Measurements from ENCODE around the gene BSG.

BSG gene

GRCh38 chr19:540867-541637, 31.3 kb upstream of the BSG start:
- no peak for DNase-seq (ENCODE audit: low read depth)

- DNase-seq (ENCODE audit: low read depth) = no peak
These were observed 30.7 kb upstream of the BSG start for GRCh38 chr19:541699-542098.

- DNase-seq (ENCODE audit: low read depth) = no peak
These were observed 30.1 kb upstream of the BSG start for GRCh38 chr19:542173-542866.

GRCh38 chr19:543910-544608, 28.3 kb upstream of the BSG start, which contains the start of gene GZMM:
Gene GZMM (plus strand): TSS chr19:544053. CDS start chr19:544072, 19 bp downstream.
- peak; percentile 77 for DNase-seq (ENCODE audit: low read depth)

- no peak for DNase-seq (ENCODE audit: low read depth)
These were observed 25.3 kb upstream of the BSG start for GRCh38 chr19:547117-547516.

- DNase-seq (ENCODE audit: low read depth) = no peak
These were observed 24.3 kb upstream of the BSG start for GRCh38 chr19:547836-548720.

- DNase-seq (ENCODE audit: low read depth) = no peak
These were observed 23.2 kb upstream of the BSG start for GRCh38 chr19:548886-549830.

GRCh38 chr19:554817-555216, 17.6 kb upstream of the BSG start:
- DNase-seq (ENCODE audit: low read depth) = no peak

GRCh38 chr19:555474-555808, 17.0 kb upstream of the BSG start:
- DNase-seq (ENCODE audit: low read depth) = no peak

GRCh38 chr19:556611-557382, 15.6 kb upstream of the BSG start:
- DNase-seq (ENCODE audit: low read depth) = no peak

- DNase-seq (ENCODE audit: low read depth) = no peak
These were observed 13.5 kb upstream of the BSG start for GRCh38 chr19:558770-559439.

GRCh38 chr19:560121-560520, 12.3 kb upstream of the BSG start:
- DNase-seq (ENCODE audit: low read depth) = no peak

GRCh38 chr19:566403-566802, 6.0 kb upstream of the BSG start:
- no peak for DNase-seq (ENCODE audit: low read depth)

- DNase-seq (ENCODE audit: low read depth) = no peak
These were observed 5.6 kb upstream of the BSG start for GRCh38 chr19:566844-567243.

- DNase-seq (ENCODE audit: low read depth) = no peak
These were observed 5.0 kb upstream of the BSG start for GRCh38 chr19:567296-567900.

- DNase-seq (ENCODE audit: low read depth) = no peak
These were observed 2.1 kb upstream of the BSG start for GRCh38 chr19:570251-570686.

- no peak for DNase-seq (ENCODE audit: low read depth)
These were observed 1.3 kb upstream of the BSG start for GRCh38 chr19:570937-571565.

GRCh38 chr19:571566-571974, 826 bp upstream of the BSG start:
- DNase-seq (ENCODE audit: low read depth) = no peak

All from stimulated activated CD8-positive, alpha-beta memory T cell treated with anti-CD3 and anti-CD28 coated beads, Interleukin-12 subunit alpha, Interleukin-12 subunit beta, amount 100 ng/mL, for 4 hours (primary cell).